PFSK-1 (cell line): ENCODE measurements around the gene EFNA5.

ENCODE experiments used
- POLR2AphosphoS5 ChIP-seq: IDR thresholded peaks from 2 replicates; pipeline ENCODE4 v1.6.1; 2012; ENCODE audit warnings: low read depth, mild to moderate bottlenecking, control low read depth, low read length, moderate library complexity
- TAF1 ChIP-seq: IDR thresholded peaks from 2 replicates; pipeline ENCODE4 v1.6.1; 2012; ENCODE audit warnings: low read length, control low read depth, borderline replicate concordance; ENCODE audit not compliant: insufficient read depth
- TF ChIP-seq, protein P1 (sequence below), 2 experiments: IDR thresholded peaks; 2 replicates each; pipeline versions ENCODE4 v1.6.1 to v1.8.0; 2011 to 2012; ENCODE audit warnings: low read depth in 2 of 2, low read length in 2 of 2, control low read depth in 1 of 2, inconsistent platforms in 1 of 2, mild to moderate bottlenecking in 1 of 2, moderate library complexity in 1 of 2; ENCODE audit not compliant: insufficient read depth in 1 of 2

DNA sequence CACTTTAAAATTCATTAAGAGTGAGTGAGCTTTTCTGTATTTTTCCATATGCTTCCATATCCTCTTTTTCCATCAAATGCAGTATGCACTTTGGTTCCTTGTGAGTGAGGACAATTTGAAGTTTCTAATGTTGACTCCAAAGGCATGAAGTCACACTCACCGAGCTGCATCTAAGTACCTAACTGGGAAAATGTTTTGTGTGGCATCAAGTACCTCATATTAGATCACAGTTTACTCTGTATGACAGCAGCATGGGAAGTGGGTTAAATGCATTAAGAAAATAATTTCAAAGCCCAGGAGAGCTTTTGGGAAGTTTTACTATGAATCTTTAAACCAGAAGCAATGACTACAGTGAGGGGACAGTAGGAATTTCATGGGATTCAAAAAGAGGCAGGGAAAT is 207.0 kb downstream of the EFNA5 start:
- TF ChIP-seq POLR2AphosphoS5 = no peak
- TF ChIP-seq TAF1 = no peak
- TF ChIP-seq, protein P1, sequence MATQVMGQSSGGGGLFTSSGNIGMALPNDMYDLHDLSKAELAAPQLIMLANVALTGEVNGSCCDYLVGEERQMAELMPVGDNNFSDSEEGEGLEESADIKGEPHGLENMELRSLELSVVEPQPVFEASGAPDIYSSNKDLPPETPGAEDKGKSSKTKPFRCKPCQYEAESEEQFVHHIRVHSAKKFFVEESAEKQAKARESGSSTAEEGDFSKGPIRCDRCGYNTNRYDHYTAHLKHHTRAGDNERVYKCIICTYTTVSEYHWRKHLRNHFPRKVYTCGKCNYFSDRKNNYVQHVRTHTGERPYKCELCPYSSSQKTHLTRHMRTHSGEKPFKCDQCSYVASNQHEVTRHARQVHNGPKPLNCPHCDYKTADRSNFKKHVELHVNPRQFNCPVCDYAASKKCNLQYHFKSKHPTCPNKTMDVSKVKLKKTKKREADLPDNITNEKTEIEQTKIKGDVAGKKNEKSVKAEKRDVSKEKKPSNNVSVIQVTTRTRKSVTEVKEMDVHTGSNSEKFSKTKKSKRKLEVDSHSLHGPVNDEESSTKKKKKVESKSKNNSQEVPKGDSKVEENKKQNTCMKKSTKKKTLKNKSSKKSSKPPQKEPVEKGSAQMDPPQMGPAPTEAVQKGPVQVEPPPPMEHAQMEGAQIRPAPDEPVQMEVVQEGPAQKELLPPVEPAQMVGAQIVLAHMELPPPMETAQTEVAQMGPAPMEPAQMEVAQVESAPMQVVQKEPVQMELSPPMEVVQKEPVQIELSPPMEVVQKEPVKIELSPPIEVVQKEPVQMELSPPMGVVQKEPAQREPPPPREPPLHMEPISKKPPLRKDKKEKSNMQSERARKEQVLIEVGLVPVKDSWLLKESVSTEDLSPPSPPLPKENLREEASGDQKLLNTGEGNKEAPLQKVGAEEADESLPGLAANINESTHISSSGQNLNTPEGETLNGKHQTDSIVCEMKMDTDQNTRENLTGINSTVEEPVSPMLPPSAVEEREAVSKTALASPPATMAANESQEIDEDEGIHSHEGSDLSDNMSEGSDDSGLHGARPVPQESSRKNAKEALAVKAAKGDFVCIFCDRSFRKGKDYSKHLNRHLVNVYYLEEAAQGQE (IDR thresholded peaks at IDR 0.05; ENCODE audit: insufficient read depth in 1 of 2, low read depth in 2 of 2, low read length in 2 of 2) = no peak
